ENCODE results near the gene VWA8.

DNA sequence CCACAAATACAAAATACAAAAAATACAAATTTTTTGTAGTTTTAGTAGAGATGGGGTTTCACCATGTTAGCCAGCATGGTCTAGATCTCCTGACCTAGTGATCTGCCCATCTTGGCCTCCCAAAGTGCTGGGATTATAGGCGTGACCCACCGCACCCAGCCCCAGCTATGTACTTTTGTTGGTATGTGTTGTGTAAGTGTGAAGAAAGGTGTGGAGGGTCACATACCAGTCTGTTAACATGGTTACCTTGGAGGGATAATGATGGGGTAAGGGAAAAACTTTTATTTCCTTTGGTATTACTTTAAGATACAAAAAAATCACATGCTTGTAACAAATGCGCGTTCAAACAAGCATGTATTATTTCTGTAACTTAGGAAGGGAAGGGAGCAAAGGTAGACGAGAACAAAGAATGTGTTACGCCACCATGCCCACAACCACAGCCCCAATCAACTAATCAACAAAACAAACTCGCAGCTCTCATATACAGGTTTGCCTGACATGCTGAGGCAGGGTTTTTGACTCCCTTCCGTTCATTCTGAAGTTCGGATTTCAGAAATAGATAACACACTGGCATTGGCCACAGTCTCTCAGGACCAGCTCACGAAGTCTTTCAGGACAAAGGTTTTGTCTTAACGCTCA, 13.5 kb upstream of the VWA8 start:
- TF ChIP-seq GATA3 (IDR thresholded peaks at IDR 0.05; ENCODE audit: low read depth, low read length) (no peak), GATA2 (IDR thresholded peaks at IDR 0.05; ENCODE audit: low read depth, low read length) (no peak)
